IMR-90 (cell line): ENCODE results near the gene RTN3. TPM values are rescaled to one million over a fixed set of nuclear protein-coding genes. Genes with fewer than 3 reads are reported as not detected.

Experiments used
- ATAC-seq: fragments of 200-7000 bp; cut with Tn5 transposase; 2 replicates; pipeline ENCODE4 v1.9.1; 2020; ENCODE audit warnings: low read depth, mild to moderate bottlenecking, moderate library complexity
- BruUV-seq: library from RNA; stranded (reverse); fragments of 400-500 nt; replicated peaks from 2 replicates; lab custom pipeline; 2021; lab: Mats Ljungman, UMichigan
- CTCF ChIA-PET: fragments of 300-600 bp; formaldehyde crosslinking; extraction: SDS; loops from one replicate; lab custom pipeline; 2021; ENCODE audit warnings: antibody characterized with exemption; lab: Yijun Ruan, JAX
- POLR2A ChIA-PET: fragments of 300-600 bp; sonication (Branson Sonifier 250); formaldehyde crosslinking; loops from one replicate; lab custom pipeline; 2022; ENCODE audit warnings: antibody characterized with exemption; ENCODE audit not compliant: unreplicated experiment; lab: Charles Lee
- DNase-seq: peaks from one replicate; pipeline ENCODE4 v3.0.0; 2013
- H2AFZ ChIP-seq: replicated peaks from 2 replicates; pipeline ENCODE3; 2013; ENCODE audit warnings: low read length, mild to moderate bottlenecking; ENCODE audit not compliant: poor library complexity
- H2AK5ac ChIP-seq: 2 replicates; pipeline ENCODE4 v1.6.1; 2013; ENCODE audit warnings: low read depth, low read length, inconsistent platforms
- H2AK9ac ChIP-seq: replicated peaks from 2 replicates; pipeline ENCODE3; 2013; ENCODE audit warnings: mild to moderate bottlenecking, low read depth, low read length, moderate library complexity; ENCODE audit not compliant: poor library complexity
- H2BK120ac ChIP-seq: 2 replicates; pipeline ENCODE4 v1.6.1; 2013; ENCODE audit warnings: low read depth, low read length, inconsistent platforms
- H2BK15ac ChIP-seq: 3 replicates; pipeline ENCODE4 v1.6.1; 2013; ENCODE audit warnings: low read depth, low read length, inconsistent platforms
- H2BK20ac ChIP-seq: 2 replicates; pipeline ENCODE4 v1.6.1; 2013; ENCODE audit warnings: low read depth, mild to moderate bottlenecking, inconsistent platforms, low read length, moderate library complexity
- H2BK5ac ChIP-seq: 2 replicates; pipeline ENCODE4 v1.6.1; 2013; ENCODE audit warnings: mild to moderate bottlenecking, low read depth, low read length, inconsistent platforms; ENCODE audit not compliant: poor library complexity, severe bottlenecking
- H3K14ac ChIP-seq: replicated peaks from 2 replicates; pipeline ENCODE4 v1.6.1; 2013; ENCODE audit warnings: low read depth, low read length, inconsistent platforms
- H3K18ac ChIP-seq: 2 replicates; pipeline ENCODE4 v1.6.1; 2013; ENCODE audit warnings: low read depth, low read length, control low read depth
- H3K23ac ChIP-seq: 2 replicates; pipeline ENCODE4 v1.6.1; 2013; ENCODE audit warnings: low read depth, low read length, inconsistent platforms
- H3K27ac ChIP-seq: 2 replicates; pipeline ENCODE4 v1.5.1; 2013; ENCODE audit warnings: mild to moderate bottlenecking, control low read depth, low read length; ENCODE audit not compliant: insufficient read depth
- H3K27me3 ChIP-seq: 2 replicates; pipeline ENCODE4 v1.6.1; 2013; ENCODE audit warnings: low read length; ENCODE audit not compliant: control insufficient read depth, insufficient read depth
- H3K36me3 ChIP-seq: 2 replicates; pipeline ENCODE4 v1.6.1; 2013; ENCODE audit warnings: low read length, mixed read lengths; ENCODE audit not compliant: control insufficient read depth, insufficient read depth
- H3K4ac ChIP-seq: 2 replicates; pipeline ENCODE4 v1.6.1; 2013; ENCODE audit warnings: low read depth, low read length, inconsistent platforms
- H3K4me1 ChIP-seq: 2 replicates; pipeline ENCODE4 v1.6.1; 2013; ENCODE audit warnings: low read length, mixed read lengths; ENCODE audit not compliant: control insufficient read depth, insufficient read depth
- H3K4me2 ChIP-seq: 2 replicates; pipeline ENCODE4 v1.6.1; 2013; ENCODE audit warnings: low read depth, mild to moderate bottlenecking, control low read depth, low read length, moderate library complexity
- H3K4me3 ChIP-seq: 2 replicates; pipeline ENCODE4 v1.5.1; 2013; ENCODE audit warnings: low read depth, mild to moderate bottlenecking, control low read depth, low read length, moderate library complexity; ENCODE audit not compliant: insufficient read depth
- H3K56ac ChIP-seq: 2 replicates; pipeline ENCODE4 v1.6.1; 2013; ENCODE audit warnings: low read length, inconsistent platforms; ENCODE audit not compliant: insufficient read depth; ENCODE audit errors: extremely low read depth
- H3K79me1 ChIP-seq, 2 experiments: 2 replicates each; pipeline ENCODE4 v1.6.1; 2013; ENCODE audit warnings: low read length in 2 of 2, inconsistent platforms in 1 of 2, low read depth in 1 of 2
- H3K9ac ChIP-seq: 2 replicates; pipeline ENCODE4 v1.6.1; 2013; ENCODE audit warnings: low read depth, low read length, control low read depth
- H3K9me1 ChIP-seq: 2 replicates; pipeline ENCODE4 v1.6.1; 2013; ENCODE audit warnings: low read length, inconsistent platforms; ENCODE audit not compliant: insufficient read depth
- H3K9me3 ChIP-seq: 2 replicates; pipeline ENCODE4 v1.6.1; 2013; ENCODE audit warnings: low read length; ENCODE audit not compliant: control insufficient read depth, insufficient read depth
- H4K20me1 ChIP-seq: 2 replicates; pipeline ENCODE4 v1.6.1; 2013; ENCODE audit warnings: low read length, inconsistent platforms; ENCODE audit not compliant: insufficient read depth
- H4K5ac ChIP-seq: 2 replicates; pipeline ENCODE4 v1.6.1; 2013; ENCODE audit warnings: mild to moderate bottlenecking, low read depth, low read length, control low read depth
- H4K8ac ChIP-seq, 2 experiments: 2 replicates each; pipeline ENCODE4 v1.6.1; 2013; ENCODE audit warnings: low read depth in 2 of 2, low read length in 2 of 2, control low read depth in 1 of 2, inconsistent platforms in 1 of 2
- H4K91ac ChIP-seq: 2 replicates; pipeline ENCODE4 v1.6.1; 2013; ENCODE audit warnings: low read depth, low read length, inconsistent platforms; ENCODE audit not compliant: insufficient read depth
- BHLHE40 ChIP-seq: fragments of 150-350 bp; IDR thresholded peaks from 2 replicates; pipeline ENCODE4 v1.6.1; 2016; ENCODE audit warnings: mild to moderate bottlenecking, low read depth, low read length
- CEBPB ChIP-seq: IDR thresholded peaks from 2 replicates; pipeline ENCODE4 v1.6.1; 2012; ENCODE audit warnings: low read depth, low read length, improper control_type of control experiment
- CHD1 ChIP-seq: IDR thresholded peaks from 2 replicates; pipeline ENCODE4 v1.6.1; 2012; ENCODE audit warnings: low read depth, low read length, improper control_type of control experiment
- FOS ChIP-seq: fragments of 150-350 bp; IDR thresholded peaks from 2 replicates; pipeline ENCODE4 v1.6.1; 2016; ENCODE audit warnings: low read depth, low read length
- MAFK ChIP-seq: IDR thresholded peaks from 2 replicates; pipeline ENCODE4 v1.6.1; 2012; ENCODE audit warnings: low read depth, low read length, improper control_type of control experiment
- MAZ ChIP-seq: IDR thresholded peaks from 2 replicates; pipeline ENCODE4 v1.6.1; 2012; ENCODE audit warnings: low read depth, mild to moderate bottlenecking, low read length, improper control_type of control experiment, moderate library complexity, borderline replicate concordance
- MXI1 ChIP-seq: IDR thresholded peaks from 2 replicates; pipeline ENCODE4 v1.6.1; 2012; ENCODE audit warnings: low read depth, mild to moderate bottlenecking, low read length, moderate library complexity, borderline replicate concordance
- POLR2A ChIP-seq: IDR thresholded peaks from 2 replicates; pipeline ENCODE4 v1.6.1; 2012; ENCODE audit warnings: mild to moderate bottlenecking, low read depth, low read length
- RAD21 ChIP-seq: IDR thresholded peaks from 2 replicates; pipeline ENCODE4 v1.6.1; 2012; ENCODE audit warnings: low read length, improper control_type of control experiment
- RCOR1 ChIP-seq: IDR thresholded peaks from 2 replicates; pipeline ENCODE4 v1.6.1; 2012; ENCODE audit warnings: mild to moderate bottlenecking, low read length, improper control_type of control experiment; ENCODE audit not compliant: insufficient replicate concordance
- RFX5 ChIP-seq: IDR thresholded peaks from 2 replicates; pipeline ENCODE4 v1.8.0; 2012; ENCODE audit warnings: low read depth, mild to moderate bottlenecking, low read length, moderate library complexity
- SMC3 ChIP-seq: fragments of 150-350 bp; IDR thresholded peaks from 2 replicates; pipeline ENCODE4 v1.6.1; 2016; ENCODE audit warnings: low read depth, mild to moderate bottlenecking, antibody characterized with exemption, low read length, moderate library complexity
- WGBS, 2 experiments: methylation state at CpG; one replicate each; pipeline versions ENCODE4 v1.1.5 to v1.1.7; 2013; ENCODE audit warnings: missing lambda C conversion rate in 2 of 2; ENCODE audit not compliant: insufficient read length in 1 of 2; ENCODE audit errors: extremely low coverage in 2 of 2; 5-methylcytosine and 5-hydroxymethylcytosine counted together
- dilution Hi-C: fragments of 300-500 bp; cut with HindIII; formaldehyde crosslinking; loops from one replicate; pipeline ENCODE4 v1.14.3; 2018; ENCODE audit warnings: low sequenced_read_pairs; ENCODE audit not compliant: unreplicated experiment
- in situ Hi-C: fragments of 300-500 bp; cut with MboI; formaldehyde crosslinking; loops from 3 replicates; pipeline ENCODE4 v1.14.3; 2019; ENCODE audit warnings: low sequenced_read_pairs, inconsistent platforms, mixed read lengths
- intact Hi-C: fragments of 100-400 bp; cut with micrococcal nuclease; formaldehyde crosslinking; loops from 2 replicates; pipeline ENCODE4 v1.10.0; 2022
- polyA plus RNA-seq, 3 experiments: library from polyadenylated mRNA; depleted of rRNA; stranded (reverse); fragments of >200 nt; gene quantifications; 2 replicates each; pipeline ENCODE4 v1.2.3, GENCODE V29; 2012; ENCODE audit warnings: low replicate concordance in 1 of 3
- total RNA-seq: library from RNA; depleted of rRNA; stranded (reverse); fragments of >200 nt; gene quantifications from 2 replicates; pipeline ENCODE4 v1.2.3, GENCODE V29; 2012
- TF ChIP-seq, protein P1 (sequence below): conservative IDR thresholded peaks from 2 replicates; pipeline ENCODE4 v1.5.1; 2012; ENCODE audit warnings: mild to moderate bottlenecking, low read depth, low read length, improper control_type of control experiment
- TF ChIP-seq, protein P2 (sequence below): fragments of 150-350 bp; IDR thresholded peaks from 2 replicates; pipeline ENCODE4 v1.6.1; 2017; ENCODE audit warnings: mild to moderate bottlenecking, antibody characterized with exemption, low read length, low read depth
- TF ChIP-seq, protein P3 (sequence below): fragments of 150-350 bp; IDR thresholded peaks from 2 replicates; pipeline ENCODE4 v1.6.1; 2016; ENCODE audit warnings: low read depth, mild to moderate bottlenecking, low read length, moderate library complexity, borderline replicate concordance

RTN3 gene
- total and polyA plus RNA-seq, 2 of the 4 experiments (the other 2 are of a cell fraction) = 31.2 to 64.6 TPM

DNA sequence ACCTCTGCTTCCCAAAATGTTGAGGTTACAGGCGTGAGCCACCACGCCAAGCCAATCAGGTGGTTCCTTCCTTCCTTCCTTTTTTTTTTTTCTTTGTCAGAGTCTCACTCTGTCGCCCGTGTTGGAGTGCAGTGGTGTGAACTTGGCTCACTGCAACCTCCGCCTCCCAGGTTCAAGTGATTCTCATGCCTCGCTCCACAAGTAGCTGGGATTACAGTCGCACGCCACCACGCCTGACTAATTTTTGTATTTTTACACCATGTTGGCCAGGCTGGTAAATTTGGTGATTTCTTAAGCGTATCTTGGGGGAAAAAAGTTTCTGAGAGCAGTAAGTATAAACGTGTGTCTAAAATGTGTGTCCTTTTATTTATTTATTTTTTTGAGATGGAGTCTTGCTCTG lies 113.8 kb downstream of the RTN3 start:
- H2AFZ ChIP-seq = no peak overlapping the region
- no peak overlapping the region for H3K9ac ChIP-seq
- H2AK9ac ChIP-seq = no peak overlapping the region
- H3K9me1 ChIP-seq = no peaks in the 10 kb centered on the region
- intact Hi-C loops = no loop called here
- dilution Hi-C loops = no loop called here
- H3K27me3 ChIP-seq = no peaks in the 10 kb centered on the region
- no peak overlapping the region for H2AK5ac ChIP-seq
- H3K14ac ChIP-seq = no peak overlapping the region
- no peak overlapping the region for H2BK5ac ChIP-seq
- H4K20me1 ChIP-seq = no peaks in the 10 kb centered on the region
- H3K4me1 ChIP-seq = no peaks in the 10 kb centered on the region
- no peak overlapping the region for H3K27ac ChIP-seq
- no TSS peak for BruUV-seq
- H4K8ac ChIP-seq = no peak overlapping the region
- no peak overlapping the region for H3K4me2 ChIP-seq
- H3K9me3 ChIP-seq = peaks cover 10% of the 10 kb centered on the region
- WGBS, 2 experiments = 78% methylated on average over 3 of the region's 11 CpGs; no CpG with 5 or more reads in 1 of the 2 experiments
- H2BK20ac ChIP-seq = no peak overlapping the region
- no peak overlapping the region for H2BK120ac ChIP-seq
- no peak overlapping the region for H4K91ac ChIP-seq
- H4K5ac ChIP-seq = no peak overlapping the region
- no peak overlapping the region for H3K23ac ChIP-seq
- ATAC-seq (no peak), DNase-seq (no peak)
- no peak overlapping the region for H3K4ac ChIP-seq
- CTCF ChIA-PET = no interaction called here
- no peak overlapping the region for H2BK15ac ChIP-seq
- H3K18ac ChIP-seq = no peak overlapping the region
- TF ChIP-seq MAZ = no peak
- no peak for TF ChIP-seq POLR2A
- TF ChIP-seq, protein P1, sequence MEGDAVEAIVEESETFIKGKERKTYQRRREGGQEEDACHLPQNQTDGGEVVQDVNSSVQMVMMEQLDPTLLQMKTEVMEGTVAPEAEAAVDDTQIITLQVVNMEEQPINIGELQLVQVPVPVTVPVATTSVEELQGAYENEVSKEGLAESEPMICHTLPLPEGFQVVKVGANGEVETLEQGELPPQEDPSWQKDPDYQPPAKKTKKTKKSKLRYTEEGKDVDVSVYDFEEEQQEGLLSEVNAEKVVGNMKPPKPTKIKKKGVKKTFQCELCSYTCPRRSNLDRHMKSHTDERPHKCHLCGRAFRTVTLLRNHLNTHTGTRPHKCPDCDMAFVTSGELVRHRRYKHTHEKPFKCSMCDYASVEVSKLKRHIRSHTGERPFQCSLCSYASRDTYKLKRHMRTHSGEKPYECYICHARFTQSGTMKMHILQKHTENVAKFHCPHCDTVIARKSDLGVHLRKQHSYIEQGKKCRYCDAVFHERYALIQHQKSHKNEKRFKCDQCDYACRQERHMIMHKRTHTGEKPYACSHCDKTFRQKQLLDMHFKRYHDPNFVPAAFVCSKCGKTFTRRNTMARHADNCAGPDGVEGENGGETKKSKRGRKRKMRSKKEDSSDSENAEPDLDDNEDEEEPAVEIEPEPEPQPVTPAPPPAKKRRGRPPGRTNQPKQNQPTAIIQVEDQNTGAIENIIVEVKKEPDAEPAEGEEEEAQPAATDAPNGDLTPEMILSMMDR = no peak
- TF ChIP-seq, protein P2, sequence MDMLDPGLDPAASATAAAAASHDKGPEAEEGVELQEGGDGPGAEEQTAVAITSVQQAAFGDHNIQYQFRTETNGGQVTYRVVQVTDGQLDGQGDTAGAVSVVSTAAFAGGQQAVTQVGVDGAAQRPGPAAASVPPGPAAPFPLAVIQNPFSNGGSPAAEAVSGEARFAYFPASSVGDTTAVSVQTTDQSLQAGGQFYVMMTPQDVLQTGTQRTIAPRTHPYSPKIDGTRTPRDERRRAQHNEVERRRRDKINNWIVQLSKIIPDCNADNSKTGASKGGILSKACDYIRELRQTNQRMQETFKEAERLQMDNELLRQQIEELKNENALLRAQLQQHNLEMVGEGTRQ = no peak
- no peak for TF ChIP-seq MXI1
- no peak for TF ChIP-seq SMC3
- TF ChIP-seq RCOR1 = no peak
- TF ChIP-seq, protein P3, sequence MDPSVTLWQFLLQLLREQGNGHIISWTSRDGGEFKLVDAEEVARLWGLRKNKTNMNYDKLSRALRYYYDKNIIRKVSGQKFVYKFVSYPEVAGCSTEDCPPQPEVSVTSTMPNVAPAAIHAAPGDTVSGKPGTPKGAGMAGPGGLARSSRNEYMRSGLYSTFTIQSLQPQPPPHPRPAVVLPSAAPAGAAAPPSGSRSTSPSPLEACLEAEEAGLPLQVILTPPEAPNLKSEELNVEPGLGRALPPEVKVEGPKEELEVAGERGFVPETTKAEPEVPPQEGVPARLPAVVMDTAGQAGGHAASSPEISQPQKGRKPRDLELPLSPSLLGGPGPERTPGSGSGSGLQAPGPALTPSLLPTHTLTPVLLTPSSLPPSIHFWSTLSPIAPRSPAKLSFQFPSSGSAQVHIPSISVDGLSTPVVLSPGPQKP = no peak
- no peak for TF ChIP-seq CHD1
- TF ChIP-seq BHLHE40 = no peak
- no peak for TF ChIP-seq FOS
- TF ChIP-seq CEBPB = no peak
- TF ChIP-seq RAD21 = no peak
- no peak for TF ChIP-seq MAFK
- no peak for TF ChIP-seq RFX5
- H3K79me1 ChIP-seq = no peaks in the 10 kb centered on the region
- H3K56ac ChIP-seq = no peak overlapping the region
- POLR2A ChIA-PET = no interaction called here
- no peak overlapping the region for H3K4me3 ChIP-seq
- H3K36me3 ChIP-seq = no peaks in the 10 kb centered on the region
- in situ Hi-C loops = no loop called here
